ENCODE results near the gene CAMK1D. TPM values are rescaled to one million over a fixed set of nuclear protein-coding genes. Genes with fewer than 3 reads are reported as not detected.

Gene CAMK1D
- total RNA-seq, 4 donors from 2014 or later: 13.5 to 21.4 (median 15.7) TPM

DNA sequence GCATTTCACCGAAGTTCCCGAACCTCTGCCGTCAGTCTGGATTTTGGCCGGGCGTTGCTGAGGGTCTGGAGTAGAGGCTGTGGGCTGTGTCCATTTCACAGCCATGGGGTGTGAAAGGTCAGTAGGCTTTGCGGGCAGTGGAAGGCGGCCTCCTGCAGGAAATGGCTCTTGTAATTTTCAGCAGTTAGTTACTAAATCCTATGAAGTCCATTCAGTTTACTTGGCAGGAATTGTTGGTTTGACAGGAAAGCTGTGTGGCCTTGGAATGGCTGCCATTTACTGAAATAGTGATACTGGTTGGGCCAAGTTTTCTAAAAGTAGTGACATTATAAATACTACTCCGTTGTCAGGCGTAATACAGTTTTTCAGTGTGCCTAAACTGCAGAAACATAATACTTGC lies 348.4 kb downstream of the CAMK1D start:
- H3K27me3 ChIP-seq: no peaks in the 10 kb centered on the region
- peak overlapping the region in 3 of 4 donors; percentile 34 to 86 (median 80) for H3K27ac ChIP-seq
- TF ChIP-seq POLR2A (IDR thresholded peaks at IDR 0.05) (no peak), POLR2AphosphoS5 (IDR thresholded peaks at IDR 0.05) (no peak), EP300 (IDR thresholded peaks at IDR 0.05; ENCODE audit: low read depth) (no peak)
- TF ChIP-seq, protein P1, sequence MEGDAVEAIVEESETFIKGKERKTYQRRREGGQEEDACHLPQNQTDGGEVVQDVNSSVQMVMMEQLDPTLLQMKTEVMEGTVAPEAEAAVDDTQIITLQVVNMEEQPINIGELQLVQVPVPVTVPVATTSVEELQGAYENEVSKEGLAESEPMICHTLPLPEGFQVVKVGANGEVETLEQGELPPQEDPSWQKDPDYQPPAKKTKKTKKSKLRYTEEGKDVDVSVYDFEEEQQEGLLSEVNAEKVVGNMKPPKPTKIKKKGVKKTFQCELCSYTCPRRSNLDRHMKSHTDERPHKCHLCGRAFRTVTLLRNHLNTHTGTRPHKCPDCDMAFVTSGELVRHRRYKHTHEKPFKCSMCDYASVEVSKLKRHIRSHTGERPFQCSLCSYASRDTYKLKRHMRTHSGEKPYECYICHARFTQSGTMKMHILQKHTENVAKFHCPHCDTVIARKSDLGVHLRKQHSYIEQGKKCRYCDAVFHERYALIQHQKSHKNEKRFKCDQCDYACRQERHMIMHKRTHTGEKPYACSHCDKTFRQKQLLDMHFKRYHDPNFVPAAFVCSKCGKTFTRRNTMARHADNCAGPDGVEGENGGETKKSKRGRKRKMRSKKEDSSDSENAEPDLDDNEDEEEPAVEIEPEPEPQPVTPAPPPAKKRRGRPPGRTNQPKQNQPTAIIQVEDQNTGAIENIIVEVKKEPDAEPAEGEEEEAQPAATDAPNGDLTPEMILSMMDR (IDR thresholded peaks at IDR 0.05): no peak
- intact Hi-C loops (cut with DNase I; ENCODE audit: low total_unique reads): no loop called here
- H3K4me1 ChIP-seq: peaks cover 3 to 28% (median 21%) of the 10 kb centered on the region in 4 donors
- H3K9me3 ChIP-seq: no peaks in the 10 kb centered on the region
- in situ Hi-C loops (cut with MboI; ENCODE audit: low pct_ligation_motif_present in 1 of 4, low pct_unique_long_range_greater_than_20kb in 1 of 4, low sequenced_read_pairs in 3 of 4): no loop called here
- DNase-seq: no peak
- no peak overlapping the region for H3K4me3 ChIP-seq
- WGBS, 2 donors (ENCODE audit: low coverage in 1 of 2): 85% methylated on average over 9 of the region's 9 CpGs; no CpG with 5 or more reads in 1 of the 2 donors
- H3K36me3 ChIP-seq: no peaks in the 10 kb centered on the region

DNA sequence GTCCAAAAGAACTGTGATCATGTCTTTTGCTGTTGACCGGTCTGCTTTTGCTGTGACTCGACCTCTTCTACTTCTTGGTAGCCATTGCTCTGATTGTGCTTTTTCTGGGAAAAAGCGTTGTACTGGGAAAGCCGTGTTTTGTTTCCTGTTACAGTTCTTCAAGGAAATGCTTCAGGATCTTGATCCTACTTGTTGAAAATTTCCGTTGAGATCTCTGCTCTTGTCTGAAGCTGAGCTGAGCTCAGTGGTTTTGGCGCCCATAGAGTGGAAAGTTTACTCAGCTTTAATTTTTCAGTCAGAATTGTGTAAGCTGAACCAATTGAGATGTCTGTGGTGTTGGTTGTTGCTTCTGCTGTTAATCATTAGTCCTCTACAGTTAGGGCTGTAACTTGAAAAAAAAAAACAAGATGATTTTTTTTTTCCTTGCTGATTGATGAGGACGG lies 349.9 kb downstream of the CAMK1D start:
- Histone ChIP-seq H3K27ac (peak overlapping the region; percentile 68 to 86 (median 82)), H3K27me3 (no peaks in the 10 kb centered on the region), H3K36me3 (no peaks in the 10 kb centered on the region), H3K4me1 (peaks cover 3 to 33% (median 21%) of the 10 kb centered on the region in 4 donors), H3K9me3 (no peaks in the 10 kb centered on the region), H3K4me3 (no peak overlapping the region)
- in situ Hi-C loops (cut with MboI; ENCODE audit: low pct_ligation_motif_present in 1 of 4, low pct_unique_long_range_greater_than_20kb in 1 of 4, low sequenced_read_pairs in 3 of 4) (no loop called here), intact Hi-C loops (cut with DNase I; ENCODE audit: low total_unique reads) (no loop called here)
- WGBS, 2 donors (ENCODE audit: low coverage in 1 of 2): 31 to 41% methylated on average over 6 to 7 of the region's 7 CpGs
- TF ChIP-seq POLR2A (IDR thresholded peaks at IDR 0.05): no peak
- no peak for TF ChIP-seq EP300 (IDR thresholded peaks at IDR 0.05; ENCODE audit: low read depth)
- peak; percentile 25 for DNase-seq

DNA sequence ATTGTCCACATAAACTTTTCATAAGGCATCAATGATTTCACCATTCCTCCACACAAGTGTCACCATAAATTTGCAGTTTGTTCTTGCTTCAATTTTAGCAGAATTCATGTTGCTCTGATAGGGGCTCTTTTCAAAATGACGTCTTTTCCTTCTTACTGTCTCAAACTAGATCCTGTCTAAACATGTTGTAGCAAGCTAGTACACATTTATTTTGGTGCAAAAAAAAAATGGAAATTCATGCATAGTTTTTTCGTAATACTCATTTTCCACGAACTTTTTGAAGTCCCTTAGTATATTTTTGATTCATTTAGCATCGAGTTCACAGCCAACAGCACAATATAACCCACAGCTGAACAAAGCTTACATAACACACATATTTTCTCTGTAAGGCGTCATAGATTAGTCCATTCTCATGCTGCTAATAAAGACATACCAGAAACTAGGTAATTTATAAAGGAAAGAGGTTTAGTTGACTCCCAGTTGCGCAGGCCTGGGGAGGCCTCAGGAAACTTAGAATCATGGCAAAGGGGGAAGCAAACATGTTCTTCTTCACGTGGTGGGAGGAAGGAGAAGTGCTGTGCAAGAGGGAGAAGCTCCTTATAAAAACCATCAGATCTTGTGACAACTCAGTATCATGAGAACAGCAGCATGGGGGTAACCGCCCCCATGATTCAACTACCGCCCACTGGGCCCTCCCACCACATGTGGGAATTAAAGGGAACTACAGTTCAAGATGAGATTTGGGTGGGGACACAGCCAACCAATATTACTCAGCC lies 350.6 kb downstream of the CAMK1D start:
- Histone ChIP-seq H3K36me3 (no peaks in the 10 kb centered on the region), H3K27me3 (no peaks in the 10 kb centered on the region), H3K27ac (peak overlapping the region; percentile 68 to 86 (median 82)), H3K4me3 (no peak overlapping the region), H3K4me1 (peaks cover 3 to 33% (median 21%) of the 10 kb centered on the region in 4 donors), H3K9me3 (no peaks in the 10 kb centered on the region)
- in situ Hi-C loops (cut with MboI; ENCODE audit: low pct_ligation_motif_present in 1 of 4, low pct_unique_long_range_greater_than_20kb in 1 of 4, low sequenced_read_pairs in 3 of 4) (no loop called here), intact Hi-C loops (cut with DNase I; ENCODE audit: low total_unique reads) (loop anchor here (10.0 kb wide), 1 partner anchor 355 kb away; the partner anchor contains the start of gene CAMK1D)
- TF ChIP-seq POLR2A (IDR thresholded peaks at IDR 0.05) (no peak), EP300 (IDR thresholded peaks at IDR 0.05; ENCODE audit: low read depth) (no peak), POLR2AphosphoS5 (IDR thresholded peaks at IDR 0.05) (no peak)
- TF ChIP-seq, protein P1 (IDR thresholded peaks at IDR 0.05): no peak
- DNase-seq: no peak
- 45 to 59% methylated on average over 6 to 9 of the region's 9 CpGs for WGBS, 2 donors (ENCODE audit: low coverage in 1 of 2)

DNA sequence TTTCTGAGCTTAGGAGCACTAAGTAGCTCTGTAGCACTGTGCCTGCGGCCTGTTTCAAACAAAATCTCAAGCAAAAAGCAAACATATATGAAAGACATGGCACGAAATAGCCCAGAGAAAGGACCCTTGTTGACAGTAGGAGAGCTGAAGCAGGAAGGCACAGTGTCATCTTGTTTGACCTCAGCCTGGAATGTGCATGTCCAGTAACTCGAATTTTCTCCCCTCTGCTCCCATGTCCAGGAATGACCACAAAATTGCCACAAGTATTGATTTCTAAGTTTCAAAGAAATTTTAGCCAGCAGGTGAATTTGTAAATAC lies 351.2 kb downstream of the CAMK1D start:
- Histone ChIP-seq H3K27ac (peak overlapping the region; percentile 68 to 86 (median 82)), H3K27me3 (no peaks in the 10 kb centered on the region), H3K9me3 (no peaks in the 10 kb centered on the region), H3K36me3 (no peaks in the 10 kb centered on the region), H3K4me3 (no peak overlapping the region), H3K4me1 (peaks cover 3 to 33% (median 21%) of the 10 kb centered on the region in 4 donors)
- intact Hi-C loops (cut with DNase I; ENCODE audit: low total_unique reads) (loop anchor here (10.0 kb wide), 1 partner anchor 356 kb away; the partner anchor contains the start of gene CAMK1D), in situ Hi-C loops (cut with MboI; ENCODE audit: low pct_ligation_motif_present in 1 of 4, low pct_unique_long_range_greater_than_20kb in 1 of 4, low sequenced_read_pairs in 3 of 4) (no loop called here)
- TF ChIP-seq EP300 (IDR thresholded peaks at IDR 0.05; ENCODE audit: low read depth): no peak
- TF ChIP-seq POLR2AphosphoS5 (IDR thresholded peaks at IDR 0.05): no peak
- no peak for TF ChIP-seq POLR2A (IDR thresholded peaks at IDR 0.05)
- TF ChIP-seq, protein P1 (IDR thresholded peaks at IDR 0.05): no peak
- DNase-seq: no peak
- WGBS, 2 donors (ENCODE audit: low coverage in 1 of 2): 83 to 84% methylated on average over 2 to 3 of the region's 3 CpGs
